ENCODE data around the gene ALDH1A3.

ALDH1A3 gene

DNA sequence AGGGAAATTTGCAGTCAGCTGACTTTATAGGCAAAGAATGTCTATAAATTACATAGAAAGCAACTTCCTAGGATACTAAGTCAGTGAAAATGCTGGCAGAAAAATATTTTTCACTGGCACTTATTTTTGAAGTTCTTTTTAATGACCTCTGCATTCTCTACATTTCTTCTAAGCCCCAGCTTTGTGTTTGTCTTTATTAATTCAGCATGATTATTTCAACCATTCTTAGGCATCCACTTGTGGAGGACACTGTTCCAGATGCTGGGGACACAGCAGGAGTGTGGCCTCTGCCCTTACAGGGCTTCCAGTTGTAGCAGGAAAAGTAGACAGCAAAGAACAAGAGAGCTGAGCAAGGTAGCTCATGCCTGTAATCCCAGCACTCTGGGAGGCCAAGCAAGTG, 54.5 kb downstream of the ALDH1A3 start:
- peaks cover 0 to 3% of the 10 kb centered on the region in 2 donors for H3K4me1 ChIP-seq (ENCODE audit: control insufficient read depth in 1 of 2, insufficient read depth in 2 of 2, low read length in 2 of 2)
- H3K4me3 ChIP-seq (ENCODE audit: low read depth in 1 of 2, low read length in 2 of 2), result no peak overlapping the region
- H3K9ac ChIP-seq (ENCODE audit: low read depth in 1 of 2, low read length in 2 of 2), result no peak overlapping the region

DNA sequence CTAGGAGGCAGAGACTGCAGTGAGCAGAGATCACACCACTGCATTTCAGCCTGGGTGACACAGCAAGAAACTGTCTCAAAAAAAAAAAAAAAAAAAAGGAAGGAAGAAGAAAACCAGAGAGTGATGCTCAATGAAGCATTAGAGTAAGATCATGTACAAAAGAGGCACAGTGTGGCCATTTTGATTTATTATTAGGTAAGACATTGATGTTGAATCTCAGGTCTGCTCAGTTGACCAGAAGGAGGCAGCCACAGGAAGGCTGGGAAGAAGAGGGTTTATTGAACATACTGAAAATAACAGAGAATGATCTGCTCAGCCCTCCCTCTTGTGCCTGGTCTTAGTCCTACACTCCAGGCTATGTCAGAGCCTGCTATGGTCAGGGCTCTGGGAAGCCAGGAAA, 55.1 kb downstream of the ALDH1A3 start:
- Histone ChIP-seq H3K27ac (ENCODE audit: low read depth, low read length) (no peak overlapping the region), H3K9ac (ENCODE audit: low read depth in 1 of 2, low read length in 2 of 2) (no peak overlapping the region), H3K9me3 (ENCODE audit: control insufficient read depth in 1 of 2, low read length in 2 of 2) (no peaks in the 10 kb centered on the region), H3K4me1 (ENCODE audit: control insufficient read depth in 1 of 2, insufficient read depth in 2 of 2, low read length in 2 of 2) (no peaks in the 10 kb centered on the region), H3K36me3 (ENCODE audit: control insufficient read depth in 1 of 2, insufficient read depth in 2 of 2, low read length in 2 of 2) (peaks cover 0 to 6% of the 10 kb centered on the region in 2 donors), H3K4me3 (ENCODE audit: low read depth in 1 of 2, low read length in 2 of 2) (no peak overlapping the region), H3K27me3 (ENCODE audit: control insufficient read depth in 1 of 2, insufficient read depth in 2 of 2, low read length in 2 of 2) (no peaks in the 10 kb centered on the region)

More for the DNA sequence above, 54.5 kb downstream of the ALDH1A3 start:
- Histone ChIP-seq H3K36me3 (ENCODE audit: control insufficient read depth in 1 of 2, insufficient read depth in 2 of 2, low read length in 2 of 2) (peaks cover 0 to 6% of the 10 kb centered on the region in 2 donors), H3K27ac (ENCODE audit: low read depth, low read length) (no peak overlapping the region), H3K27me3 (ENCODE audit: control insufficient read depth in 1 of 2, insufficient read depth in 2 of 2, low read length in 2 of 2) (no peaks in the 10 kb centered on the region), H3K9me3 (ENCODE audit: control insufficient read depth in 1 of 2, low read length in 2 of 2) (no peaks in the 10 kb centered on the region)

DNA sequence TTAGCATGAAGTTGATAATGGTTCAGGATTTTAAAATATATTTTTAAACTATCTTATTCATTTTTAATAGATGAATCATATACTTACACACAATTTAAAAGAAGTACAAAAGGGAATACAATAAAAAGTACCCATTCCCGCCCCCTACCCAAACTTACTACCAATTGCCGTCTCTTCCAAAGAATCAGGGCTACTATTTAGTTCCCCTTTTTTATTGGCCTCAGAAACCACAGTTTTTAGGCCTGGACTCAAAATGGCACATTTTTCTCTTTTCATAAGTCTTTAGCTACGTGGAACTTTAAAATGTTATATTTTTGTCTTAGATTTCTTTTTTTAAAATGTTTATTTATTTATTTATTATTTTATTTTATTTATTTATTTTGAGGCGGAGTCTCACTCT, 57.5 kb downstream of the ALDH1A3 start:
- no peak overlapping the region for H3K9ac ChIP-seq (ENCODE audit: low read depth in 1 of 2, low read length in 2 of 2)
- H3K27ac ChIP-seq (ENCODE audit: low read depth, low read length), result no peak overlapping the region
- H3K36me3 ChIP-seq (ENCODE audit: control insufficient read depth in 1 of 2, insufficient read depth in 2 of 2, low read length in 2 of 2), result peaks cover 0 to 3% of the 10 kb centered on the region in 2 donors
- H3K27me3 ChIP-seq (ENCODE audit: control insufficient read depth in 1 of 2, insufficient read depth in 2 of 2, low read length in 2 of 2), result no peaks in the 10 kb centered on the region
- H3K9me3 ChIP-seq (ENCODE audit: control insufficient read depth in 1 of 2, low read length in 2 of 2), result no peaks in the 10 kb centered on the region
- H3K4me3 ChIP-seq (ENCODE audit: low read depth in 1 of 2, low read length in 2 of 2), result no peak overlapping the region
- H3K4me1 ChIP-seq (ENCODE audit: control insufficient read depth in 1 of 2, insufficient read depth in 2 of 2, low read length in 2 of 2), result peaks cover 0 to 12% of the 10 kb centered on the region in 2 donors

DNA sequence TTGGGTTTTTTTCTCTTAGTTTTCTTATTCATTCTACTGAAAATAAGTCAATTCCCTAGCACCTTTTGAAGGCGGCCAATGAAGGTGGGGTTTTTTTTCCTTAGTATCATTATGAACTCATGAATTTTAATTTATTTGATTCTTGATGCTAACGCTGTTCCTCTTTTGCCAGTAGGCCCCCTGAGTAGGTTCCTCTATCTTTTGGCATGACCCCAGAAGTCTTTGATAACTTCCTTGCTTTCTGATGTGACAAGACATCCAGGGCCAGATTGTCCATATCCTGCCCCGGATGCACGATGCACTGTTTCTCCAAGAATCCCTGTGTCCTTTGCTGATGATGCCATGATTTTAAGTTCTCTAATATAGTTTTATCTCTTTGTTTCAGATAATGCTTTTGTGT, 60.2 kb downstream of the ALDH1A3 start:
- Histone ChIP-seq H3K27ac (ENCODE audit: low read depth, low read length) (no peak overlapping the region), H3K36me3 (ENCODE audit: control insufficient read depth in 1 of 2, insufficient read depth in 2 of 2, low read length in 2 of 2) (peaks cover 0 to 7% of the 10 kb centered on the region in 2 donors), H3K27me3 (ENCODE audit: control insufficient read depth in 1 of 2, insufficient read depth in 2 of 2, low read length in 2 of 2) (no peaks in the 10 kb centered on the region), H3K9me3 (ENCODE audit: control insufficient read depth in 1 of 2, low read length in 2 of 2) (no peaks in the 10 kb centered on the region), H3K4me3 (ENCODE audit: low read depth in 1 of 2, low read length in 2 of 2) (no peak overlapping the region), H3K4me1 (ENCODE audit: control insufficient read depth in 1 of 2, insufficient read depth in 2 of 2, low read length in 2 of 2) (peaks cover 3 to 12% of the 10 kb centered on the region in 2 donors), H3K9ac (ENCODE audit: low read depth in 1 of 2, low read length in 2 of 2) (no peak overlapping the region)

DNA sequence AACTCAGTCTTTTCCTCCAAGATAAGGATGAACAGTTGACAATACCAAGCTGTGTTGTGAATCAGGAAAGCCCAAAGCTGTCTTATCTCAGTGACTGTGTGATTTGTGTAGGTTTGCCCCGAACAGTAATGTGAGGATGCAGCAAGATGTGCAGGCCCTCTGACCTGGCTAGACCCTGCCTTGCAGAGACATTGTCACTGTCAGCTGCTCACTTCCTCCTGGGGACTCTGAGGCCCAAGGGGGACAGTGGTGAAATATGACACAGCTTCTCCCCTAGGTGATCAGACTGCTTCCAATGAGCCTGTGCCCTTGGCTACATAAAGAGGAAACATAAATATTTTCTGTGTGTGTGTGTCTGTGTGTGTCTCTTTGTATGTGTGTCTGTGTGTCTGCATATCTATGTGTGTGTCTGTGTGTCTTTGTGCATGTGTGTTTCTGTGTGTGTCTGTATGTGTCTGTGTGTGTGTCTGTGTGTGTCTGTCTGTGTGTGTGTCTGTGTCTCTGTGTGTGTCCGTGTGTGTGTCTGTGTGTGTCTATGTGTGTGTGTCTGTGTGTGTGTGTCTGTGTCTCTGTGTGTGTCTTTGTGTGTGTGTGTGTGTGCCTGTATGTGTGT, 61.2 kb downstream of the ALDH1A3 start:
- H3K9me3 ChIP-seq (ENCODE audit: control insufficient read depth in 1 of 2, low read length in 2 of 2), result no peaks in the 10 kb centered on the region
- H3K27me3 ChIP-seq (ENCODE audit: control insufficient read depth in 1 of 2, insufficient read depth in 2 of 2, low read length in 2 of 2), result no peaks in the 10 kb centered on the region
- no peak overlapping the region for H3K27ac ChIP-seq (ENCODE audit: low read depth, low read length)
- peak overlapping the region in 1 of 2 donors; percentile 22 for H3K9ac ChIP-seq (ENCODE audit: low read depth in 1 of 2, low read length in 2 of 2)
- H3K4me3 ChIP-seq (ENCODE audit: low read depth in 1 of 2, low read length in 2 of 2), result no peak overlapping the region
- peaks cover 3 to 12% of the 10 kb centered on the region in 2 donors for H3K4me1 ChIP-seq (ENCODE audit: control insufficient read depth in 1 of 2, insufficient read depth in 2 of 2, low read length in 2 of 2)
- peaks cover 0 to 4% of the 10 kb centered on the region in 2 donors for H3K36me3 ChIP-seq (ENCODE audit: control insufficient read depth in 1 of 2, insufficient read depth in 2 of 2, low read length in 2 of 2)

DNA sequence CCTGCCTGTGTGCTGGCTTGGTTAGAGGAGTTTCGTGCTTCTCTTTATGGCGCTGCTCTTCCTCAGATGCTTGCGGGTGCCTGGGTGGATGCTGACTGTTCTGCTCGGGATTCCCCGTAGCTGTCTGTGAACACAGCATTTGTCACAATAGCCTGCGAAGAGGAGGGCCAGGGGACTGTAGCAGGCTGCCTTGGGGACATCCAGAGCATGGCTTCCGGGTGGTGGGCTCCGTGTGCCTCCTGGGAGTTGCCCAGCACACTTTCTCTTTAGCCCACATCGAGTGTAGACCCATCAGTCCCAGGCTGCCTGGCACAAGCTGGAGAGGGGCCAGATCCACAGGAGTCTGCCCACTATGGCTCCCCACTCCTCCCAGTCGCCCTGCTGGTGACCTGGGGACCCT, 61.9 kb downstream of the ALDH1A3 start:
- Histone ChIP-seq H3K27ac (ENCODE audit: low read depth, low read length) (no peak overlapping the region), H3K4me3 (ENCODE audit: low read depth in 1 of 2, low read length in 2 of 2) (no peak overlapping the region), H3K9ac (ENCODE audit: low read depth in 1 of 2, low read length in 2 of 2) (peak overlapping the region in 1 of 2 donors; percentile 22), H3K9me3 (ENCODE audit: control insufficient read depth in 1 of 2, low read length in 2 of 2) (no peaks in the 10 kb centered on the region), H3K36me3 (ENCODE audit: control insufficient read depth in 1 of 2, insufficient read depth in 2 of 2, low read length in 2 of 2) (peaks cover 0 to 4% of the 10 kb centered on the region in 2 donors), H3K4me1 (ENCODE audit: control insufficient read depth in 1 of 2, insufficient read depth in 2 of 2, low read length in 2 of 2) (peaks cover 3 to 12% of the 10 kb centered on the region in 2 donors), H3K27me3 (ENCODE audit: control insufficient read depth in 1 of 2, insufficient read depth in 2 of 2, low read length in 2 of 2) (no peaks in the 10 kb centered on the region)

DNA sequence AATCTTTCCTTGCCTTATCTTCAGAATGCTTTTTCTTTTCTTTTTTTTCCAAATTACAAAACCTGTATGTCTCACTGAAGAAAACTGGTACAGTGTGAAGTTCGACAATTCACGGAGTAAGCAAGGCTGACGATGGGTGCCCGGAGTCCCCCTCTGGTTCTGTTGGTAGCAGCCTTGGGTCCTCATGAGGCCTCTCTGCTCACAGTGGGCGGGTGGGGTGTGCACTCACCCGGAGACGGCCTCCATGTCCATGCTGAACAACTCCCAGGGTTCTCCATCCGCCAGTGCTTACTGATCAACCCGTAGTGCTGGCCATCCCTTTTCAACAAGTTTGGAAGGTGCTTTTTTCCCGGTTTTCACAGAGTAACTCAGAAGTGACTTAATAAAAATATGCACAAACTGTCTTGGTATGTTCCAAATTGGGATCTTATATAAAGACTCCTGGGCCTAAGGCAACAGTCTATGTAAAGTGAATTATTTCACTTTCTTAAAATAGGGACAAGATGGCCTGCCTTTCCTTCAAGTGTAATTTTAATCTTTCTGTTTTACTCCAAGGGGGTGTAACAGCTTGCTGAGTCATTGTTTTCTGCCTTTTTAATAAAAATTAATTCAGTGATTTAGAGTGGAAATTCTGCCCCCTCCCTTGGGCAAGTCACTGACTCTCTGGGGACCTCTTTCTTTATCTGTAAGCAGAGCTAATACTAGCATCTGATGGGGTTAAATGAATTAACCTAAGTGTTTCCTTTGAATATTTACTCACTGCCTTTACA, 63.2 kb downstream of the ALDH1A3 start:
- Histone ChIP-seq H3K27ac (ENCODE audit: low read depth, low read length) (no peak overlapping the region), H3K9me3 (ENCODE audit: control insufficient read depth in 1 of 2, low read length in 2 of 2) (no peaks in the 10 kb centered on the region), H3K4me3 (ENCODE audit: low read depth in 1 of 2, low read length in 2 of 2) (no peak overlapping the region), H3K4me1 (ENCODE audit: control insufficient read depth in 1 of 2, insufficient read depth in 2 of 2, low read length in 2 of 2) (peaks cover 3 to 12% of the 10 kb centered on the region in 2 donors), H3K27me3 (ENCODE audit: control insufficient read depth in 1 of 2, insufficient read depth in 2 of 2, low read length in 2 of 2) (no peaks in the 10 kb centered on the region), H3K9ac (ENCODE audit: low read depth in 1 of 2, low read length in 2 of 2) (no peak overlapping the region), H3K36me3 (ENCODE audit: control insufficient read depth in 1 of 2, insufficient read depth in 2 of 2, low read length in 2 of 2) (peaks cover 0 to 4% of the 10 kb centered on the region in 2 donors)

DNA sequence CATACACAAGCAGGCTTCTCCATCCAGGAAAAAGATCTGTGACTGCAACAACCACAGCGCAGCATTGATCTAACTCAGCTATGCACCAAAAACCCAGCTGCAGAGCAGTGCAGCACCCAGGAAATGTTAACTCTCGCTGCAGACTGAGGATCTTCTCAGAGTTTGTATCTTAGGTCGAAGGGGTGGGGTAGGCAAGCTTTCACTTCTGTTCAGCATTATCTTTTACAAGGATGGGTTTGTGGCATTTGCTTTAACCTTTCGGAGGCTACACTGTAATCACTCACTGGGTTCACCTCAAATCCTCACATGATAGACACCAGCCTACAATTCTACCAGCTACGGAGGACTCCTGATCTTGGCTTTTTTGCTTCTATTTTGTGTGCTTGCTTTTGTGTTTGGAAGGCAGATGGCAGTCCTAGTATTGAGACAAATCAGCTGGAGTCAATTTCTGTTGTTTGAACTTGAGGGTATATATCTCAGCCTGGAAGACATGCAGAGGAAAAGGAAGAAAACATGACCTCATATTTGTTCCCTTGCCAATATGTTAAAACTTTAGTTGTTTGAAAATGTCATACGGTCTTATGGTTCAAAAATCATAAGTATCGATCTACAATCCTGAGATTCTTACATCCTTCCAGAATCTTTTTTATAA, 64.7 kb downstream of the ALDH1A3 start:
- no peaks in the 10 kb centered on the region for H3K9me3 ChIP-seq (ENCODE audit: control insufficient read depth in 1 of 2, low read length in 2 of 2)
- H3K27me3 ChIP-seq (ENCODE audit: control insufficient read depth in 1 of 2, insufficient read depth in 2 of 2, low read length in 2 of 2), result no peaks in the 10 kb centered on the region
- no peak overlapping the region for H3K27ac ChIP-seq (ENCODE audit: low read depth, low read length)
- H3K36me3 ChIP-seq (ENCODE audit: control insufficient read depth in 1 of 2, insufficient read depth in 2 of 2, low read length in 2 of 2), result peaks cover 0 to 4% of the 10 kb centered on the region in 2 donors
- no peak overlapping the region for H3K9ac ChIP-seq (ENCODE audit: low read depth in 1 of 2, low read length in 2 of 2)
- H3K4me3 ChIP-seq (ENCODE audit: low read depth in 1 of 2, low read length in 2 of 2), result no peak overlapping the region
- peaks cover 3 to 12% of the 10 kb centered on the region in 2 donors for H3K4me1 ChIP-seq (ENCODE audit: control insufficient read depth in 1 of 2, insufficient read depth in 2 of 2, low read length in 2 of 2)

DNA sequence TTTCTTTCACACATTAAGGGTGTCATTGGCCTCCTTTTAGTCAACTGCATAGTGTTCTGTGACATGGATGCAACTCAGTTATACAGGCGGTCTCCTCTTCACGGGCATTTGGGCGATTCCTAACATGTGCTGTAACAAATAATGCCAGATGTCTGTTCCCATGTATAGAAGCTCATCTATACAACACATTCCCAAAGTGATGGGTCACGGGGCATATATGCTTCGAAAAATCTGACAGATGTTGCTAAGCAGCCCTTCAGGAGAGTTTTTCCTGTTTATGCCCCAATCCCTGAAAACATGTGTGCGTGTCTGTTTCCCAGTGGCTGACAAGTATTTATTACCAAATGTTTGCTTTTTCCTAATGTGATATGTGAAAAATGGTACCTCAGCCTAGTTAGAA, 65.4 kb downstream of the ALDH1A3 start:
- Histone ChIP-seq H3K9me3 (ENCODE audit: control insufficient read depth in 1 of 2, low read length in 2 of 2) (no peaks in the 10 kb centered on the region), H3K4me1 (ENCODE audit: control insufficient read depth in 1 of 2, insufficient read depth in 2 of 2, low read length in 2 of 2) (peaks cover 3 to 12% of the 10 kb centered on the region in 2 donors), H3K9ac (ENCODE audit: low read depth in 1 of 2, low read length in 2 of 2) (no peak overlapping the region), H3K4me3 (ENCODE audit: low read depth in 1 of 2, low read length in 2 of 2) (no peak overlapping the region), H3K36me3 (ENCODE audit: control insufficient read depth in 1 of 2, insufficient read depth in 2 of 2, low read length in 2 of 2) (peaks cover 0 to 4% of the 10 kb centered on the region in 2 donors), H3K27ac (ENCODE audit: low read depth, low read length) (no peak overlapping the region), H3K27me3 (ENCODE audit: control insufficient read depth in 1 of 2, insufficient read depth in 2 of 2, low read length in 2 of 2) (no peaks in the 10 kb centered on the region)

Measured in duodenal mucosa (tissue), 2 donors.